ENCODE data around the gene FAM222B.
A peak's percentile ranks its signal among the peaks of the same experiment; 100 is the strongest.
"Not testable (repeated sequence)": the region's sequence is repeated elsewhere in the genome, so short reads cannot be mapped to it uniquely, and the experiment has no call there.

FAM222B gene

DNA sequence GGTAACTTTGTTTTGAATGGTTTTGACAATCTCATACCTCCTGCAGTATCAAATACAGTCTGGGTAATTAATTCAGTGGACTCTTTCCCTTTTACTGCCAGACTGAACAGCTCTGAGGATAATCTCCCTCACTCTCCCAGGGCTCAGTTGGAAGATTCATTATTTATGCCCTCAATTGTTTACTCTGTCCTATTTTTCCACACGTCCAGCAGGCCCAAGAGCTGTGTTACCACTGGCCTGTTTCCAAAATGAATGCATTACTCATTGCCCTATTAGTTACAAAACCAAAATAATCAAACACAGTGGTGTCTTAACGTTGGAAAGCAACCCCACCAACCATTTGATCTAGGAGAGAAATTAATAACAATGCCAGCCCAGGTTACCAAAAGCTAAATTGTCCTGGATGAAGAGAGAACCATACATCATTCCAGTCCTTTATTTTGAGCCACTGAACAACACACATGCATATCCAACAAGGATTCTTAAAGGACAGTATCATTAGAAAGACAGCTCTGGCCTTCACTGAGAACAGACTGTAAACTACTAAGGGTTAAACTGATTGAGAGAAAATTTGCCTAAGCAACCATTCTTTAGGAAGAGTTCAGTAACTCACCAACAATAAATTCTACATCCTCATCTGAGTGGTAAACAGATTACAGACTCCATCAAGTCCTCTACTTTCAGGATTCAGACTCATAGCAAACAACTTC, 34.5 kb downstream of the FAM222B start:
- no peak for DNase-seq
- TF ChIP-seq POLR2A (IDR thresholded peaks at IDR 0.05; ENCODE audit: low read length): no peak
- TF ChIP-seq GATA1 (IDR thresholded peaks at IDR 0.05; ENCODE audit: low read depth, low read length): no peak

GRCh38 chr17:28796062-28796461, 46.5 kb downstream of the FAM222B start:
- DNase-seq: no peak
- TF ChIP-seq POLR2A (IDR thresholded peaks at IDR 0.05; ENCODE audit: low read length) (no peak), GATA1 (IDR thresholded peaks at IDR 0.05; ENCODE audit: low read depth, low read length) (no peak)

DNA sequence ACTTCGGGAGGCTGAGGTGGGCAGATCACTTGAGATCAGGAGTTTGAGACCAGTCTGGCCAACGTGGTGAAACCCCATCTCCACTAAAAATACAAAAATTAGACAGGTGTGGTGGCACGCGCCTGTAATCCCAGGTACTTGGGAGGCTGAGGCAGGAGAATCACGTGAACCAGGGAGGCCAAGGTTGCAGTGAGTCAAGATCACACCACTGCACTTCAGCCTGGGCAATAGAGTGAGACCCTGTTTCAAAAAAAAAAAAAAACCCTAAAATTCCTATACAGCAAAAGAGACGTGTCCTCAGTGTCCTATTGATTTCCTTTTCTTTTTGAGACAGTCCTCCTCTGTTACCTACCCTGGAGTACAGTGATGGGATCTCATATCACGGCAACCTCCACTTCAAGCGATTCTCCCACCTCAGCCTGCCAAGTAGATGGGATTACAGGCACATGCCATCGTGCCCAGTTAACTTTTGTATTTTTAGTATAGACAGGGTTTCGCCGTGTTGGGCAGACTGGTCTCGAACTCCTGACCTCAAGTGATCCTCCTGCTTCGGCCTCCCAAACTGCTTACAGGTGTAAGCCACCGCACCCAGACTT, 47.6 kb downstream of the FAM222B start:
- DNase-seq: not testable (repeated sequence)

- TF ChIP-seq POLR2A (IDR thresholded peaks at IDR 0.05; ENCODE audit: low read length) (no peak), GATA1 (IDR thresholded peaks at IDR 0.05; ENCODE audit: low read depth, low read length) (no peak)
- peak; percentile 22 to 29 for DNase-seq
Measured at GRCh38 chr17:28792877-28793661, 49.5 kb downstream of the FAM222B start.

- no peak for TF ChIP-seq POLR2A (IDR thresholded peaks at IDR 0.05; ENCODE audit: low read length)
- TF ChIP-seq GATA1 (IDR thresholded peaks at IDR 0.05; ENCODE audit: low read depth, low read length): no peak
- no peak for DNase-seq
Measured at GRCh38 chr17:28788100-28788499, 54.5 kb downstream of the FAM222B start.

DNA sequence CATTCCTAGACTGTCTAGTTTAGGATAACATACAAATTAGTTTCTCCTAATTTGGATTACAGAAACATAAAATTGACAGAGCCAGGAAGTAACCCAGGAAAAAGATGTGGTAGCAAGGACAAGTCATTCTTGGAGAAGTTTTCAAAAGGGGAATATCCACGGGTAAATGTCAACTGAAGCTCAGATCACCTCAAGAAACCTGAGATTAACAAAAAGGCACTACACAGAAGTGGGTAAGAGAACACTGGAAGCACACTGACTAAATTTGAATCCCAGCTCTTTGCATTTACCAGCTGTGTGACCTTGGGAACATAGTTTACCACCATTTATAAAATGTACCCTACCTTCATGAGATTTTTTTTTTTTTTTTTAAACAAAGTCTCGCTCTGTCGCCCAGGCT, 59.4 kb downstream of the FAM222B start:
- no peak for DNase-seq
- no peak for TF ChIP-seq POLR2A (IDR thresholded peaks at IDR 0.05; ENCODE audit: low read length)
- TF ChIP-seq GATA1 (IDR thresholded peaks at IDR 0.05; ENCODE audit: low read depth, low read length): no peak

DNA sequence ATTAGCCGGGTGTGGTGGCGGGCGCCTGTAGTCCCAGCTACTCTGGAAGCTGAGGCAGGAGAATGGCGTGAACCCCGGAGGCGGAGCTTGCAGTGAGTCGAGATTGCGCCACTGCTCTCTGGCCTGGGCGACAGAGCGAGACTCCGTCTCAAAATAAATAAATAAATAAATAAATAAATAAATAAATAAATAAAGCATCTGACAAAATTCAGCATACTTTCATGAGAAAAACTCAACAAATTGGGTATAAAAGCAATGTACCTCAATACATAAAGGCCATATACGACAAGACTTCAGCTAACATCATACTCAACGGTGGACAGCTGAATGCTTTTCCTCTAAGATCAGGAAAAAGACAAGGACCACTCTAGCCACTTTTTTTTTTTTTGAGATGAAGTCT, 63.0 kb downstream of the FAM222B start:
- not testable (repeated sequence) for DNase-seq

- TF ChIP-seq GATA1 (IDR thresholded peaks at IDR 0.05; ENCODE audit: low read depth, low read length) (no peak), POLR2A (IDR thresholded peaks at IDR 0.05; ENCODE audit: low read length) (no peak)
- no peak for DNase-seq
Measured at GRCh38 chr17:28777178-28777577, 65.4 kb downstream of the FAM222B start.

- TF ChIP-seq POLR2A (IDR thresholded peaks at IDR 0.05; ENCODE audit: low read length) (no peak), GATA1 (IDR thresholded peaks at IDR 0.05; ENCODE audit: low read depth, low read length) (no peak)
- no peak for DNase-seq
Measured at GRCh38 chr17:28774206-28774605, 68.4 kb downstream of the FAM222B start.

DNA sequence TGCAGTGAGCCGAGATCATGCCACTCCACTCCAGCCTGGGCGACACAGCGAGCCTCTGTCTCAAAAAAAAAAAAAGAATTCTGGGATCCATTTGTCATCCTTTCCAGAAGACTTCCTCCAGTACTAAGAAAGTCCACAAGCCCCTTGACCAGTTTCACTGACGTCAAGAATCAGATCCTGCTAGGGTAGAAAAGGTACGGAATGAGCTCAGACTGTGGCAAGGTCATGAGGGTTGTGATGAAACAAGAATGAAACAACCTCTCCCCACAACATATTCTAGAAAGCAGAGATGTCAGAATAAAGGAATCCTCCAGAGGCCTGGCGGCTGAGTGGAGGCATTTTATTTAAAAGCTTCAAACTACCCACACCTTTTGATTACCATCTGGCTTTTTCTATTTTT, 68.9 kb downstream of the FAM222B start:
- no peak for DNase-seq
- no peak for TF ChIP-seq POLR2A (IDR thresholded peaks at IDR 0.05; ENCODE audit: low read length)
- no peak for TF ChIP-seq GATA1 (IDR thresholded peaks at IDR 0.05; ENCODE audit: low read depth, low read length)

DNA sequence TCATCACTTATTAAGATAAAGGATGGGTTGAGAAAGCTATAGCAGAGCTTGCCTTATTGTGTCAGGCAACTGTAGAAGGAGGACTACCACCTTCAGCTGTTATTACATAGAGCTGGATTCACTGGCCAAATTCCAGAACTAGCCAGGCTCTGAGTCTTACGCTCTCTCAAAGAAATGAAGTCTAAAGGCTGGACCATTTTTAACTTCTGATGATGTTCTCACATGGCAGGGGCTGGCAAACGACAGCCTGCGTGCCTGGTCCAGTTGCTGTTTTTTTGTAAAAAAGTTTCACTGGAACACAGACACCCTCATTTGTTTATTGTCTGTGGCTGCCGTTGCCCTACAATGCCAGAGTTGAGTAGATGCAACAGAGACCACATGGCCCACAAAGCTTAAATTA, 77.6 kb downstream of the FAM222B start:
- DNase-seq: no peak
- no peak for TF ChIP-seq POLR2A (IDR thresholded peaks at IDR 0.05; ENCODE audit: low read length)

DNA sequence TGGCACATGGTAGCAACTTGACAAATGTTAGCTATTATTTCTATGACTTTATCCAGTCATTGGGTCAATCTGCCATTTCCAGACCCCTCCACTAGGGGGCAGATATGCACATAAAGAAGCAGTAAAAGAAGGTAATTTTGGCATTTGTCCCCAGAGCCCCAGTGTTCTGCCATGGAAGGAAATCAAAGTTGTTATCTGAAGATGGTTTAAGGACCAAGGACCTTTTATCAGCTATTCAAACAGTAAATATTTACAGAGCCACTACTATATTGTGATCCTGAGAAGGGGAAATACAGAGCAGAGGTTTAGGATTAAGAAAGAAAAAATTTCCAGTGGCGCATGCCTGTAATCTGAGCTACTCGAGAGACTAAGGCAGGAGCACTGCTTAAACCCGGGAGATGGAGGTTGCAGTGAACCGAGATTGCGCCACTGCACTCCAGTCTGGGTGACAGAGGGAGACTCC, 78.8 kb downstream of the FAM222B start:
- peak; percentile 82 to 87 for DNase-seq
- TF ChIP-seq GATA1 (IDR thresholded peaks at IDR 0.05; ENCODE audit: low read depth, low read length) (no peak), POLR2A (IDR thresholded peaks at IDR 0.05; ENCODE audit: low read length) (no peak)

DNA sequence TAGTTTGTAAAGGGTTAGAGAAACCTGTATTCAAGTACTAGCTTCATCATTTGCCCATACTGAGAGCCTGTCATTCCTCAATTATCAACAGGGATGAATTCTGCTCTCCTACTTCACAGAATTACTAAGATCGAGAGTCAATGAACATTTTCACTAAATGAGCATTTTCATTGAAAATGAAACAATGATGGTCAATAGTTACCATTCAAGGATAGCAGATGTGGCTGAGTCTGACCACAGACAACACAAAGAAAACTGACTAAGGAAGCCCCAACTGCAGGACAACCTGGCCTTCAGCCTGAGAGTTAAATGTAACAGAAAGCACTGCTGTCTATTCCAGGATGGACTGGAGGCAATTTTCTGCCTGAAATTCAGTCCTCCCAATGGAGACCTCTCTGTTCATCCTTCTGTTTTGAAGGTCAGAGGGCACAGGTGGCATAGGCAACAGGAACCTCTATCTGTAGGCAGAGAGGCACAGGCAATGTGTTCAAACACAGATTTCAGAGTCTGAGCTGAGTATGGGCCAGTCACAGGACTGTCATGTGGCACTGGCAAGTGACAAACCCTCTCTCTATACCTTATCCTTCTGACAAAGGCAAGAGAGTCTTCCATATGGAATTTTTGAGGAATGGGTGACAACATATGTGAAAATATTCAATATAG, 79.3 kb downstream of the FAM222B start:
- TF ChIP-seq POLR2A (IDR thresholded peaks at IDR 0.05; ENCODE audit: low read length): no peak
- TF ChIP-seq GATA1 (IDR thresholded peaks at IDR 0.05; ENCODE audit: low read depth, low read length): no peak
- DNase-seq: no peak

Measured in erythroblast (primary cell).